Adrenal gland (tissue), 5 donors: Measurements from ENCODE around the gene STXBP5.

Experiments
- POLR2A ChIP-seq, 2 donors: fragments of 450-650 bp; IDR thresholded peaks; one replicate each; pipeline ENCODE4 v1.6.1; 2017; ENCODE audit warnings: antibody characterized with exemption in 2 of 2, mild to moderate bottlenecking in 2 of 2, moderate library complexity in 1 of 2
- TF ChIP-seq, protein P1 (sequence below), 6 experiments: fragments of 450-650 bp in 4 of 6; fragments of 200-600 bp in 2 of 6; sonication (generic) in 1 of 6; IDR thresholded peaks; 1 replicate in 5 of 6; 2 replicates in 1 of 6; pipeline versions ENCODE4 v1.5.1 to v1.8.0; 2016 to 2021; ENCODE audit warnings: antibody characterized with exemption in 6 of 6, mild to moderate bottlenecking in 2 of 6, moderate library complexity in 1 of 6
- donor health status: DM: no; HTN: no; CAD: no.

DNA sequence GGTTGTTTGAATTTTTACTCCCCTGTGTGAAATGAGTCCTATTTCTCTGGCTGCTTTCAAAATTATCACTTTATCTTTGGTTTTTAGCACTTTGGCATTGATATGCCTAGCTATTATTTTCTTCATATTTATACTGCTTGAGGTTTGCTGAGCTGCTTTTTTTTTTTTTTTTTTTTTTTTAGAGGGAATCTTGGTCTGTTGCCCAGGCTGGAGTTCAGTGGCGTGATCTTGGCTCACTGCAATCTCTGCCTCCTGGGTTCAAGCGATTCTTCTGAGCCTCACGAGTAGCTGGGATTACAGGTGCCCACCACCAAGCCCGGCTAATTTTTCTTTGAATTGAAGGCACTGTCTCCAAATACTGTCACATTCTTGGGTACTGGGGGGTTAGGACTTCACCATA, 40.6 kb downstream of the STXBP5 start:
- TF ChIP-seq, protein P1, sequence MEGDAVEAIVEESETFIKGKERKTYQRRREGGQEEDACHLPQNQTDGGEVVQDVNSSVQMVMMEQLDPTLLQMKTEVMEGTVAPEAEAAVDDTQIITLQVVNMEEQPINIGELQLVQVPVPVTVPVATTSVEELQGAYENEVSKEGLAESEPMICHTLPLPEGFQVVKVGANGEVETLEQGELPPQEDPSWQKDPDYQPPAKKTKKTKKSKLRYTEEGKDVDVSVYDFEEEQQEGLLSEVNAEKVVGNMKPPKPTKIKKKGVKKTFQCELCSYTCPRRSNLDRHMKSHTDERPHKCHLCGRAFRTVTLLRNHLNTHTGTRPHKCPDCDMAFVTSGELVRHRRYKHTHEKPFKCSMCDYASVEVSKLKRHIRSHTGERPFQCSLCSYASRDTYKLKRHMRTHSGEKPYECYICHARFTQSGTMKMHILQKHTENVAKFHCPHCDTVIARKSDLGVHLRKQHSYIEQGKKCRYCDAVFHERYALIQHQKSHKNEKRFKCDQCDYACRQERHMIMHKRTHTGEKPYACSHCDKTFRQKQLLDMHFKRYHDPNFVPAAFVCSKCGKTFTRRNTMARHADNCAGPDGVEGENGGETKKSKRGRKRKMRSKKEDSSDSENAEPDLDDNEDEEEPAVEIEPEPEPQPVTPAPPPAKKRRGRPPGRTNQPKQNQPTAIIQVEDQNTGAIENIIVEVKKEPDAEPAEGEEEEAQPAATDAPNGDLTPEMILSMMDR (IDR thresholded peaks at IDR 0.05), result no peak
- no peak for TF ChIP-seq POLR2A (IDR thresholded peaks at IDR 0.05)
